Activated T-helper 2 cell treated with anti-CD3 and anti-CD28 coated beads, Interferon-gamma antibody, Interleukin-2, Interleukin-4, amounts not matched to agents 10 μg/mL and 5 μg/mL and 100 μg/mL, durations not matched to agents 14 hours and 24 hours and 36 hours (primary cell): Measurements from ENCODE around the gene LIPN. TPM values are rescaled to one million over a fixed set of nuclear protein-coding genes. Genes with fewer than 3 reads are reported as not detected.
"Not testable (repeated sequence)": the region's sequence is repeated elsewhere in the genome, so short reads cannot be mapped to it uniquely, and the experiment has no call there.

Experiments
- DNase-seq: peaks from one replicate; pipeline ENCODE4 v3.0.0; 2021; ENCODE audit warnings: low spot score
- H3K27ac Mint-ChIP-seq: one replicate; pipeline ENCODE4 v1.8.0; 2021; ENCODE audit warnings: mixed read lengths
- H3K27me3 Mint-ChIP-seq: one replicate; pipeline ENCODE4 v1.8.0; 2021; ENCODE audit warnings: low read depth, mixed read lengths
- H3K36me3 Mint-ChIP-seq: one replicate; pipeline ENCODE4 v1.8.0; 2021; ENCODE audit warnings: low read depth, mixed read lengths
- H3K4me1 Mint-ChIP-seq: one replicate; pipeline ENCODE4 v1.8.0; 2021; ENCODE audit warnings: low read depth, mixed read lengths
- H3K4me3 Mint-ChIP-seq: one replicate; pipeline ENCODE4 v1.8.0; 2021; ENCODE audit warnings: low read depth, mild to moderate bottlenecking, moderate library complexity, mixed read lengths
- H3K9me3 Mint-ChIP-seq: one replicate; pipeline ENCODE4 v1.8.0; 2021; ENCODE audit warnings: mixed read lengths
- intact Hi-C: fragments of 100-400 bp; cut with micrococcal nuclease; formaldehyde crosslinking; loops from one replicate; pipeline ENCODE4 v1.15.1; 2023
- total RNA-seq: library from RNA; stranded (reverse); gene quantifications from 2 replicates; pipeline ENCODE4 v1.2.3, GENCODE V29; 2022

The LIPN gene, protein sequence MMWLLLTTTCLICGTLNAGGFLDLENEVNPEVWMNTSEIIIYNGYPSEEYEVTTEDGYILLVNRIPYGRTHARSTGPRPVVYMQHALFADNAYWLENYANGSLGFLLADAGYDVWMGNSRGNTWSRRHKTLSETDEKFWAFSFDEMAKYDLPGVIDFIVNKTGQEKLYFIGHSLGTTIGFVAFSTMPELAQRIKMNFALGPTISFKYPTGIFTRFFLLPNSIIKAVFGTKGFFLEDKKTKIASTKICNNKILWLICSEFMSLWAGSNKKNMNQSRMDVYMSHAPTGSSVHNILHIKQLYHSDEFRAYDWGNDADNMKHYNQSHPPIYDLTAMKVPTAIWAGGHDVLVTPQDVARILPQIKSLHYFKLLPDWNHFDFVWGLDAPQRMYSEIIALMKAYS
- not detected in 2 replicates for total RNA-seq

- Mint-ChIP-seq H3K27ac (no peak within 1 kb of the TSS), H3K36me3 (no peaks in the 10 kb centered on the region), H3K27me3 (peaks cover 37% of the 10 kb centered on the region), H3K9me3 (no peaks in the 10 kb centered on the region), H3K4me3 (no peak within 1 kb of the TSS), H3K4me1 (peaks cover 19% of the 10 kb centered on the region)
- DNase-seq = no peak
- intact Hi-C loops = loop anchor here (5.0 kb wide), 1 partner anchor 33 kb away; no protein-coding TSS in a partner anchor
Observed at GRCh38 chr10:88759366-88760101, at the start of gene LIPN. Gene LIPN (plus strand): TSS chr10:88760020. CDS start chr10:88761406, 1,386 bp downstream.

DNA sequence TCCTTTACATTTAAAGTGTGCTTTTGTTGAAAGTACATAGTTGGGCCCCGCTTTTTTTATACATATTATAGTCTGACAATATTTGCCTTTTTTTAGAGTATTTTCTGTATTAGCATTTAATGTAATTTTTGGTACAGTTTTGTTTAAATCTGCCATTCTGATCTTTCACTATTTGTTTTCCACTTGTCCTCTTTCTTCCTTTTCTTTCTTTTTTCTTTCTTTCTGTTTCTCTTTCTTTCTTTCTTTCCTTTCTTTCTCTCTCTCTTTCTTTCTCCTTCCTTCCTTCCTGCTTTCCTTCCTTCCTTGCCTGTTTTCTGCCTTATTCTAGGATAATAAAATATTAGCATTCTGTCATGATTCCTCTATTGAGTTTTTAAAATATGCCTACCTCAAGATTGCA lies 44.3 kb upstream of the LIPN start:
- Mint-ChIP-seq H3K27ac (no peak overlapping the region), H3K4me3 (no peak overlapping the region), H3K27me3 (peaks cover 38% of the 10 kb centered on the region), H3K36me3 (no peaks in the 10 kb centered on the region), H3K4me1 (no peaks in the 10 kb centered on the region), H3K9me3 (no peaks in the 10 kb centered on the region)
- DNase-seq = no peak
- intact Hi-C loops = no loop called here

- DNase-seq = no peak
- intact Hi-C loops = no loop called here
- Mint-ChIP-seq H3K4me1 (peaks cover 6% of the 10 kb centered on the region), H3K4me3 (no peak overlapping the region), H3K9me3 (no peaks in the 10 kb centered on the region), H3K36me3 (no peaks in the 10 kb centered on the region), H3K27ac (no peak overlapping the region), H3K27me3 (peaks cover 37% of the 10 kb centered on the region)
Observed at GRCh38 chr10:88721392-88721791, 38.4 kb upstream of the LIPN start.

- H3K27me3 Mint-ChIP-seq = peaks cover 32% of the 10 kb centered on the region
- no peak overlapping the region for H3K4me3 Mint-ChIP-seq
- no peaks in the 10 kb centered on the region for H3K9me3 Mint-ChIP-seq
- no peak for DNase-seq
- intact Hi-C loops = loop anchor here (5.0 kb wide), 1 partner anchor 87 kb away; no protein-coding TSS in a partner anchor
- no peaks in the 10 kb centered on the region for H3K36me3 Mint-ChIP-seq
- peaks cover 6% of the 10 kb centered on the region for H3K4me1 Mint-ChIP-seq
- H3K27ac Mint-ChIP-seq = no peak overlapping the region
Observed at GRCh38 chr10:88725798-88726197, 34.0 kb upstream of the LIPN start.

DNA sequence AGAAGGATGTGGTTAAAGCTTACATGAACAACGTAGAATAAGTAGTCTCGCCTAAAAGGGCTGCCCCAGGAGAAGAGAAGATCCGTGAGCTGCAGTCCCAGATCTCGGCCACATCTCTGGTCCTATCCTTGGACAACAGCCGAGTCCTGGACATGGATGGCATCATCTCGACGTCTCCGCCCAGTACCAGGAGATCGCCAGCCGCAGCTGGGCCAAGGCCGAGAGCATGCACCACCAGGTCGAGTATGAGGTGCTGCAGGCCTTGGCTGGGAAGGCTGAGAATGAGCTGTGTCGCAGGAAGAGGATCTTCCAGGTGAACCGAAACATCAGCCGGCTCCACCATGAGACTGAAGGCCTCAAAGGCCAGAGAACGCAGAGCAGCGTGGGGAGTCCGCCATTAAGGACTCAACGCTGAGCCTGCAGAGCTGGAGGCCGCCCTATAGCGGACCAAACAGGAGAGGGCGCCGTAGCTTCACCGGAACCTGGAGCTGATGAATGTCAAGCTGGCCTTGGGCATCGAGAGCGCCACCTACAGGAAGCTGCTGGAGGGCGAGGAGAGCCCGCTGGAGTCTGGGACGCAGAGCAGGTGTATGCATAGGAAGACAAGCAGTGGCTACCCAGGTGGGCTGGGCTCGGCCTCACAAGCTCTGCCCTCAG lies 31.6 kb upstream of the LIPN start:
- H3K9me3 Mint-ChIP-seq = no peaks in the 10 kb centered on the region
- intact Hi-C loops = loop anchor here (5.0 kb wide), 1 partner anchor 84 kb away; no protein-coding TSS in a partner anchor

DNA sequence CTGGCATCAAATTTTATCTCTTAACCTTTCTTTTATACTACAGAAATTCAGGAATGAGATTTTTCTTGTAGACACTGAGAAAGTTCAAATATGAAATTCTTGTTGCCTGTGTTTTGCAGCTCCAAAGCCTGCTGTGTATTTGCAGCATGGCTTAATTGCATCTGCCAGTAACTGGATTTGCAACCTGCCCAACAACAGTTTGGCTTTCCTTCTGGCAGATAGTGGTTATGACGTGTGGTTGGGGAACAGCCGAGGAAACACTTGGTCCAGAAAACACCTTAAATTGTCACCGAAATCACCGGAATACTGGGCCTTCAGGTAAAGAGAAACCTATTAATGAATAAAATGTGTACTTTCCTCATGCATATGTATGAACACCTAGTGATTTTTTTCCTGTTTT lies 29.0 kb upstream of the LIPN start:
- no peak overlapping the region for H3K27ac Mint-ChIP-seq
- intact Hi-C loops = no loop called here
- no peaks in the 10 kb centered on the region for H3K9me3 Mint-ChIP-seq
- no peak for DNase-seq
- peaks cover 4% of the 10 kb centered on the region for H3K4me1 Mint-ChIP-seq
- H3K36me3 Mint-ChIP-seq = no peaks in the 10 kb centered on the region
- H3K27me3 Mint-ChIP-seq = peaks cover 29% of the 10 kb centered on the region
- H3K4me3 Mint-ChIP-seq = no peak overlapping the region

More for the DNA sequence above, 31.6 kb upstream of the LIPN start:
- H3K4me3 Mint-ChIP-seq = no peak overlapping the region
- peak; percentile 37 for DNase-seq
- peaks cover 7% of the 10 kb centered on the region for H3K4me1 Mint-ChIP-seq
- H3K36me3 Mint-ChIP-seq = no peaks in the 10 kb centered on the region
- H3K27ac Mint-ChIP-seq = no peak overlapping the region
- peaks cover 29% of the 10 kb centered on the region for H3K27me3 Mint-ChIP-seq

DNA sequence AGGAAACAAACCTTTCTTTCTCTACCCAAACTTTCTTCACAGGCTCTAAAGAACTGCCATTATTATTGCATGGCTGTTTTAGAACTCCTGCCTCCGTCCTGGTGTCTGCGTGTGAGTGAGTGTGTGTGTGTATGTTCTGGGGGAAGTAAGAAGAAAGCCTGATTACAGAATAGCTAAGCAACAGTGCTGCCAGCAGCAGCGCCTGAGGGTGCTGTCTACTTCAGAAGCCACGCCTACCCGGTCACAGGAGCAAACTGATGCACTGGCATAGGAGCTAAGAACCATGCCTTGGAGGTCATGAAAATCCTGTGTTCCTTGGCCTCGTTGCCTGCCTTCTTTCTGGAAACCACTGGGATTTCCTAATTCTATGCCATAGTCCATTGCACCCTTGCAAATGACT lies 28.5 kb upstream of the LIPN start:
- Mint-ChIP-seq H3K9me3 (no peaks in the 10 kb centered on the region), H3K27me3 (peaks cover 28% of the 10 kb centered on the region), H3K27ac (no peak overlapping the region), H3K4me3 (no peak overlapping the region), H3K36me3 (no peaks in the 10 kb centered on the region), H3K4me1 (peaks cover 1% of the 10 kb centered on the region)
- intact Hi-C loops = no loop called here
- no peak for DNase-seq

GRCh38 chr10:88733215-88733614 lies 26.6 kb upstream of the LIPN start:
- no peaks in the 10 kb centered on the region for H3K36me3 Mint-ChIP-seq
- H3K4me1 Mint-ChIP-seq = peaks cover 1% of the 10 kb centered on the region
- peaks cover 27% of the 10 kb centered on the region for H3K27me3 Mint-ChIP-seq
- no peaks in the 10 kb centered on the region for H3K9me3 Mint-ChIP-seq
- no peak overlapping the region for H3K27ac Mint-ChIP-seq
- H3K4me3 Mint-ChIP-seq = no peak overlapping the region
- intact Hi-C loops = no loop called here
- DNase-seq = no peak

DNA sequence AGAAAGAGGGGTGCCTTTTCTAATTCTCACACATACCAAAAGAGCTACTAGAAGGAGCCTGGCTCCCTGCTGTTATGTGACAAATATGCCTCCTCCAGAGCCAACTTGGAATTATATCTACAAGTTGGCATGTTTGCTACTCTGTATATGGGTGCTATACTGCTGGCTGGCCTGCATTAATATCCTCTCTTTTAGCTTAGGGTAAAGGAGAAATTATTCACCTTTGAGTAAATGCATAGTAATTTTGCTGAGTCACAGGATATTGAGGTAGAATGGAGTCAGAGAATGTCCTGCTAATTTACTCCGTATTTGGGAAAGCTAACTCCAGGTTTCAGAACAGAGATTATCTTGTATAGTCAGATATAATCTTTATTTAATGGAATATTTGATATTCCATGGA lies 24.2 kb upstream of the LIPN start:
- Mint-ChIP-seq H3K36me3 (no peaks in the 10 kb centered on the region), H3K27ac (no peak overlapping the region), H3K4me3 (no peak overlapping the region), H3K9me3 (no peaks in the 10 kb centered on the region), H3K27me3 (peaks cover 39% of the 10 kb centered on the region), H3K4me1 (peaks cover 1% of the 10 kb centered on the region)
- intact Hi-C loops = no loop called here
- DNase-seq = no peak

DNA sequence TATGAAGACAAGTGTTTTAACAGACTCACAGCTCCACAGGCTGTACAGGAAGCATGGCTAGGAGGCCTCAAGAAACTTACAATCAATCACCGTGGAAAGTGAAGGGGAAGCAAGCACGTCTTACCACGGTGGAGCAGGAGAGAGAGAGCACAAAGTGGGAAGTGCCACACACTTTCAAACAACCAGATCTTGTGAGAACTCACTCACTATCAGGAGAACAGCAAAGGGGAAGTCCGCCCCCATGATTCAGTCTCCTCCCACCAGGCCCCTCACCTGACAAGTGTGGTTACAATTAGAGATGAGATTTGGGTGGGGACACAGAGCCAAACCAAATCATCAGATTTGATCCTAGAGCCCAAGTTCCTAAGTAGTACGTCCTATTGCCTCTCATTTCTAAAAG lies 17.9 kb upstream of the LIPN start:
- H3K4me3 Mint-ChIP-seq, H3K36me3 Mint-ChIP-seq, intact Hi-C loops, DNase-seq, H3K9me3 Mint-ChIP-seq, H3K27ac Mint-ChIP-seq, H3K4me1 Mint-ChIP-seq: not testable (repeated sequence)
- peaks cover 46% of the 10 kb centered on the region for H3K27me3 Mint-ChIP-seq

GRCh38 chr10:88742448-88742847 lies 17.4 kb upstream of the LIPN start:
- intact Hi-C loops = no loop called here
- Mint-ChIP-seq H3K4me3 (no peak overlapping the region), H3K27me3 (peaks cover 49% of the 10 kb centered on the region), H3K27ac (no peak overlapping the region), H3K4me1 (no peaks in the 10 kb centered on the region), H3K9me3 (peaks cover 9% of the 10 kb centered on the region), H3K36me3 (no peaks in the 10 kb centered on the region)
- no peak for DNase-seq

DNA sequence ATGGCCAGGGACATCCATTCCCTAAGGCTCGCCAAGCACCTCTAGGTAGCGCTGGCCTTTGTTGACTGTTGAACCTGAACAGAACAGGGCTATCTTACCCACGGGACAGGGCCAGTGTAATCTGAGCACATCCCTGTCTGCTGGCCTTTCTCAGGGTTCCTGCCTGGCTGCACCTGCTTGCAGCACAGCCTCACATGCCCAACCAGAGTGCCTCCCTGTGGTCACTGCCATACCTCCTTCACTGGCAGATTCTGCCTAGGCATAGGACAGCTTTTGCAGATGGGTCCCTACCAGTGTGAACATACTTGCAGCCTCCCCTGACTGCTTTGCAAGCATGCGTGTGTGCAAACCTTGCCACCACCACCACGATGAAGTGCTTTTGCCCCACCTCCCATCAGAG lies 15.8 kb upstream of the LIPN start:
- no peak overlapping the region for H3K4me3 Mint-ChIP-seq
- peaks cover 49% of the 10 kb centered on the region for H3K27me3 Mint-ChIP-seq
- intact Hi-C loops = no loop called here
- DNase-seq = no peak
- H3K36me3 Mint-ChIP-seq = no peaks in the 10 kb centered on the region
- no peaks in the 10 kb centered on the region for H3K4me1 Mint-ChIP-seq
- peaks cover 12% of the 10 kb centered on the region for H3K9me3 Mint-ChIP-seq
- no peak overlapping the region for H3K27ac Mint-ChIP-seq

GRCh38 chr10:88745633-88746032 lies 14.2 kb upstream of the LIPN start:
- H3K36me3 Mint-ChIP-seq = no peaks in the 10 kb centered on the region
- intact Hi-C loops = no loop called here
- no peak overlapping the region for H3K4me3 Mint-ChIP-seq
- peaks cover 47% of the 10 kb centered on the region for H3K27me3 Mint-ChIP-seq
- H3K27ac Mint-ChIP-seq = no peak overlapping the region
- H3K9me3 Mint-ChIP-seq = peaks cover 12% of the 10 kb centered on the region
- no peaks in the 10 kb centered on the region for H3K4me1 Mint-ChIP-seq
- no peak for DNase-seq
